Measurements from ENCODE around the gene TRAF7. TPM values are rescaled to one million over a fixed set of nuclear protein-coding genes. Genes with fewer than 3 reads are reported as not detected.
A peak's percentile ranks its signal among the peaks of the same experiment; 100 is the strongest.

Gene TRAF7
- total and polyA plus RNA-seq, 7 donors, result 15.6 to 47.5 (median 38.6) TPM

DNA sequence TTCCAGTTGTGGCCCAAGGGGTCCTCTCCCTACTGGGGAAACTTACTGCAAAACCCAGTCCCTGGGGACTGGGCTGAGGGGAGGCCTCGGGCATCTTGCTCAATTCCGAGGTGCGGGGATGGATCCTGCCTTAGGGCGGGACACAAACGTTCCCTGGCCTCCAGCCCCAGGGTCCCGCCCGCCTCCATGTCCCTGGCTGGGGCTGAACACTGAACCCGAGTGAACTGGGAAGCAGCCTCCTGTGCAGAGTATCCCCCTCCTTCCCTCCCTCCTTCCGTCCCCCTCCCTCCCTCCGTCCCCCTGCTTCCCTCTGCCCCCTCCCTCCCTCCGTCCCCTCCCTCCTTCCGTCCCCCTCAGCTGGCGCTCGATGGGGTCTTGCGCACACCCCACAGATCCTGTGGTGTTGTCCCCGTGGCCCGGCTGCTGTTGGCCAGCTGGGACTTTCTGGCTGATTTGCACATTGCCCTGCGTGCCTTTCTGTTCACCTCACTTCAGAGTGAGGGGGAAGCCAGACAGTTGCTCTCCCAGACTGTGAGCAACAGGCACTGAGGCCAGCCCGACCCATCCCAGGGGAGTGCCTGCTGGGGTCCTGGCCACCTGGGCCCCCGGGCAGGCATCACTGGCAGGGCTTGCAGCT, 5.5 kb downstream of the TRAF7 start:
- peak; percentile 80 to 89 for DNase-seq
- H3K36me3 ChIP-seq (ENCODE audit: insufficient read depth in 1 of 2, low read depth in 1 of 2), result peaks cover 0 to 3% of the 10 kb centered on the region in 2 donors
- WGBS, 3 donors, result 54 to 56% (median 56%) methylated on average over 14 to 20 of the region's 20 CpGs
- no peaks in the 10 kb centered on the region for H3K27me3 ChIP-seq (ENCODE audit: insufficient read depth in 3 of 3, low read length in 2 of 3)
- ATAC-seq, result peak; percentile 7 to 58 (median 38)
- H3K4me3 ChIP-seq, result no peak overlapping the region
- TF ChIP-seq CTCF (IDR thresholded peaks at IDR 0.05), result no peak
- H3K27ac ChIP-seq, result no peak overlapping the region
- intact Hi-C loops (cut with DNase I), result no loop called here
- H3K9me3 ChIP-seq, result no peaks in the 10 kb centered on the region
- H3K4me1 ChIP-seq, result peaks cover 37% of the 10 kb centered on the region

DNA sequence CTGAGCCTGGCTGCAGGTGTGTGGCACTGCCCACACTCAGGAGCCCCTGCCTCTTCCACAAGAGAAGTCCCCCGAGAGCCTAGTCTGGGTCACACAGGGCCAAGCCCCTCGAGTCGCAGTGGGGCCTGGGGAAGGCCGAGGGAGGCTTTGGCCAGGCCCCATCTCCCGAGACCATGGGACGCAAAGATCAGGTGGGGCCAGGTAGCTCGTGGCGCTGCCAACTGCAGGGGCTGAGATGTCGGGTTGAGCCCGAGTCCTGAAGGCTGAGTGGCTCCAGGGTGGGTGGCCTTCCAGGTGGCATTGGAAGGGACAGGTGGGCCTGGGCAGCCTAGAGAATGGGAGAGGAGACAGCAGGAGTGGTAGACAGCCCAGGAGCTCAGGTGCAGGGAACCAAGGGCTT, 6.3 kb downstream of the TRAF7 start:
- no peaks in the 10 kb centered on the region for H3K27me3 ChIP-seq (ENCODE audit: insufficient read depth in 3 of 3, low read length in 2 of 3)
- peaks cover 0 to 12% of the 10 kb centered on the region in 2 donors for H3K36me3 ChIP-seq (ENCODE audit: insufficient read depth in 1 of 2, low read depth in 1 of 2)
- ATAC-seq, result no peak
- H3K9me3 ChIP-seq, result no peaks in the 10 kb centered on the region
- intact Hi-C loops (cut with DNase I), result no loop called here
- no peak overlapping the region for H3K27ac ChIP-seq
- H3K4me3 ChIP-seq, result no peak overlapping the region
- TF ChIP-seq CTCF (IDR thresholded peaks at IDR 0.05), result no peak
- H3K4me1 ChIP-seq, result peaks cover 29% of the 10 kb centered on the region
- no peak for DNase-seq
- 84 to 90% (median 89%) methylated on average over 10 of the region's 10 CpGs for WGBS, 3 donors

DNA sequence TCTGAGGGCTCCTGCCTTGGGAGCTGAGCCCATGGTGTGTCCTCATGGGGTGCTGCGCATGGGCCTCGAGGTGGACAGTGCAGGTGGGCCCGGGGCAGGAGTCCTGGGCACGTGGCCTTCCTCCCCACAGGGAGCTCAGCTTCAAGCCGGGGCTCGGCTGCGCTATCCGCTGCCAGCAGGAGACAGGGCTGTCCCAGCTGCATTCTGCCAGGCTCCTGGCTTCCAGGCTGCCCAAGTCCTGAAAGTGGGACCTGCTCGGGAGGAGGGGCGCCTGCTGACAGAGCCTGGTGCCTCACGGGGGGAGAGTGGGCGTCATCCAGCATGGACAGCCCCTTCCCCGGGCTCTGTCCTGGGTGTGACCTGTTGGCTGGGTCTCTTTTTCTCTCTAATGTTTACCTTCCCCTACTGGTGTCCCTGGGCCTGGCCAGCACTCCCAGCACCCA, 7.1 kb downstream of the TRAF7 start:
- H3K27ac ChIP-seq, result no peak overlapping the region
- no peaks in the 10 kb centered on the region for H3K27me3 ChIP-seq (ENCODE audit: insufficient read depth in 3 of 3, low read length in 2 of 3)
- DNase-seq (no peak), ATAC-seq (no peak)
- no peak overlapping the region for H3K4me3 ChIP-seq
- WGBS, 3 donors, result 75 to 84% (median 80%) methylated on average over 12 to 13 of the region's 13 CpGs
- H3K4me1 ChIP-seq, result peaks cover 22% of the 10 kb centered on the region
- no peaks in the 10 kb centered on the region for H3K9me3 ChIP-seq
- no peak for TF ChIP-seq CTCF (IDR thresholded peaks at IDR 0.05)
- H3K36me3 ChIP-seq (ENCODE audit: insufficient read depth in 1 of 2, low read depth in 1 of 2), result peaks cover 0 to 18% of the 10 kb centered on the region in 2 donors
- intact Hi-C loops (cut with DNase I), result no loop called here

GRCh38 chr16:2163211-2163881, 7.8 kb downstream of the TRAF7 start:
- no peak for TF ChIP-seq CTCF (IDR thresholded peaks at IDR 0.05)

More at GRCh38 chr16:2163211-2163881, 7.8 kb downstream of the TRAF7 start:
- no peak for ATAC-seq
- intact Hi-C loops (cut with DNase I), result no loop called here
- no peak overlapping the region for H3K27ac ChIP-seq
- H3K36me3 ChIP-seq (ENCODE audit: insufficient read depth in 1 of 2, low read depth in 1 of 2), result peaks cover 3 to 24% of the 10 kb centered on the region in 2 donors
- DNase-seq, result no peak
- H3K4me1 ChIP-seq, result peaks cover 16% of the 10 kb centered on the region
- no peaks in the 10 kb centered on the region for H3K27me3 ChIP-seq (ENCODE audit: insufficient read depth in 3 of 3, low read length in 2 of 3)
- 86 to 91% (median 89%) methylated on average over 26 of the region's 26 CpGs for WGBS, 3 donors
- no peaks in the 10 kb centered on the region for H3K9me3 ChIP-seq
- H3K4me3 ChIP-seq, result no peak overlapping the region
